Measurements from ENCODE around the gene SPECC1L. TPM values are rescaled to one million over a fixed set of nuclear protein-coding genes. Genes with fewer than 3 reads are reported as not detected.

The SPECC1L gene
- total and polyA plus RNA-seq, 9 donors = 20.4 to 30.4 (median 26.0) TPM

DNA sequence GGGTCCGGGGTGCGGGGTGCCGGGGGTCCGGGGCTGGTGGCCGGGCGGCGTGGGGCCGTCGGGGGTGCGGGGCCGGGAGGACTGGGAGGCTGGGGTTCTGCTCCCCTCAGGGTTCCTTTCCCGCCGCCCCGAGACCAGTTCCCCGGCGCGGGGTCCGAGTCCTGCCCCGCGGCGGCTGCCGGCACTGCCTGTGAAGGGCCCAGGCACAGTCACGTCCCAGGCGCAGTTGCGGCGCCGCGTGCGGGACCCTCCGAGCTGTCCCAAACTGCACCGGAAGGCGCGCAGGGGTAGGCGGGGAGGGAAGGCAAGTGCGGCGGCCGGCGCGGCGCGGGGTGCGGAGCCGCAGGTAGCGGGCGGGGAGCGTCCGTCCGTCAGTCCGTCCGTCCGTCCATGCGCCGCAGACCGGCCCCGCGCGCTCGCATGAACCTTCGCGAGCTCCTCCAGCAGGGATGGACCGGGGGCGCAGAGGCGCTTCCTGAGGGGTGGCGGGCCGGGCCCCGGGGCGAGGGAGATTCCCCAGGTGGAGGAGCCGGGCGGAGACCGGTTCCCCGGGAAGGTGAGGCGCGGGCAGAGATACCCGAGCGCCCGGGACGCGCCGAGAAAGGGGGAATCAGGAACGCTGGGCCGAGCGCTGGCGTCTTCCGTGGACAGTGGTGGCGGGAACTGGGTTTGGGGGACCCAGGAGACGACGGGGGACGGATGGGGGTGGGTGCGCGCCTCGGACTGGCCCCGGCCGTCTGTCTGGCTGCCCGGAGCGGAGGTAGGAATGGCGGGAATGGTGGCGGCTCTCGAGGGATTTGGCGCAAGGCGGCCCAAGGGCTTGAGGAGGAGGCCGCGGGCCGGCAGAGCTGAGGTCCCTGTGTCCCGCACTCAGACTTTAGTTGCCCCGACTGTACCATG is 153.6 kb downstream of the SPECC1L start:
- DNase-seq = no peak

DNA sequence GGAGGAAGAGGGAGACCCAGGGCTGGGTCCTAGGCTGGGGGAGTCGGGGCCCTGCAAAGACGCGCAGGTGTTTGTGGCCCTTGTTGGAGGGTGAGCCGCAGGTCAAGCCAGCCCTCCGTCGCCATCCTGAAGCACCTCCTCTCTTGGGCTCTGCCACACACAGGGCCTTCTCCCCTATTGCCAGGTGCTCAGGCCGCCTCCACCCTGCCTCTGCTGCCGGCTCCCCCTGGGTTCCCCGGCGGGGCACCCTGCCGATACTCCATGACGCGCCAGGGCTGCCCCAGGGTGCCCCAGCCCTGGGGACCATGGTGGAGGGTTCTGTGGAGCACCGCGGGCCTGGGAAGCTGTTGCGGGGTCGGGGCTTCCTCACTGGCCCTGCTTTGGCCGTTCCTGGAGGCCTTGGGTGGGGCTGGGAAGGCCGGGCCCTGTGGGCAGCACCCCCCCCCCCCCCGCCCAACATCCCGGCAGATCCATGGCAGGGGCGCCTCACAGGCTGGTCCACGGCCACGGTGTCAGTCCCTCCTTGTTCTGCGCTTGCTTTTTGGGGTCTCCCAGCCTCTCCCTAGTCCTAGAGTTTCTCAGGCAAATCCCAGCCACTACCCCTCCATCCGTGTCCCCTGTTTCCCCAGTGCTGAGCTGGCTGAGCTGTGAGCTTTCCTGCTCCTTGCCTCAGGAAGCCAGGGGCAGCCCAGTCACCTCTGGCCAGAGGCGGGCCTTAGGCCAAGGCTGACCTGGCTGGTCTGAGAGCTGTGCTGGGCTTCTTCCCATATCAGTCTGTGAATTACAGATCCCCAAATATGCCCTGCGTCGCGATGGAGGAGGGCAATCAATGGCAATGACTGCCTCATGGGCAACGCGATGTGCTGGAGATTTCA is 154.5 kb downstream of the SPECC1L start:
- no peaks in the 10 kb centered on the region for H3K9me3 ChIP-seq (replicated peaks; ENCODE audit: control insufficient read depth, low read depth, low read length)
- H3K4me3 ChIP-seq (ENCODE audit: low read length) = peak overlapping the region; percentile 50
- H3K27me3 ChIP-seq (ENCODE audit: control insufficient read depth, insufficient read depth, low read length) = peaks cover 33% of the 10 kb centered on the region
- H3K4me1 ChIP-seq (ENCODE audit: control insufficient read depth, insufficient read depth, low read length) = peaks cover 55% of the 10 kb centered on the region
- H3K36me3 ChIP-seq (ENCODE audit: control insufficient read depth, insufficient read depth, low read length) = no peaks in the 10 kb centered on the region
- H3K27ac ChIP-seq (ENCODE audit: low read length) = no peak overlapping the region
- DNase-seq = no peak
- WGBS (ENCODE audit: insufficient coverage) = 71% methylated on average over 22 of the region's 32 CpGs

More for the DNA sequence above, 153.6 kb downstream of the SPECC1L start:
- no peaks in the 10 kb centered on the region for H3K9me3 ChIP-seq (replicated peaks; ENCODE audit: control insufficient read depth, low read depth, low read length)
- peak overlapping the region; percentile 50 for H3K4me3 ChIP-seq (ENCODE audit: low read length)
- H3K4me1 ChIP-seq (ENCODE audit: control insufficient read depth, insufficient read depth, low read length) = peaks cover 53% of the 10 kb centered on the region
- 2% methylated on average over 105 of the region's 105 CpGs for WGBS (ENCODE audit: insufficient coverage)
- H3K36me3 ChIP-seq (ENCODE audit: control insufficient read depth, insufficient read depth, low read length) = no peaks in the 10 kb centered on the region
- no peak overlapping the region for H3K27ac ChIP-seq (ENCODE audit: low read length)
- H3K27me3 ChIP-seq (ENCODE audit: control insufficient read depth, insufficient read depth, low read length) = peaks cover 33% of the 10 kb centered on the region

DNA sequence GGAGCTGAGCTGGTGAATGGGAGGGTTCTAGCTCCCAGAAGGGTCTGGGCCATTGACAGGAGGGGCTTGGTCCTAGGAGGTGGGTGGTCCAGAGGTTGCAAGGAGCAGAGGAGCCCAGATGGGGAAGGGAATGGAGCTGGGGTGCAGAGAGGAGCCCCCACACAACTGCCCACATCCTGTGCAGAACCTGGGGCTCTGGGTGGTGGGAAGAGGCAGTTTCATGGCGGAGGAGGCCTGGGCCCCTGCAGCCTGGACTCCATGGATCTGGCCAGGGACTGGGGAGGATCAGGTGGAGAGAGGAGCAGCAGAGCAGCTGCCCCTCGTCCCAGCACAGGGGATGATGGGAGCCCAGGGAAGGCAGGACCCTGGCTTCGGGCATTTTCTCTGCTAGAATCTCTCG is 155.8 kb downstream of the SPECC1L start:
- H3K27ac ChIP-seq (ENCODE audit: low read length) = no peak overlapping the region
- no peaks in the 10 kb centered on the region for H3K36me3 ChIP-seq (ENCODE audit: control insufficient read depth, insufficient read depth, low read length)
- H3K27me3 ChIP-seq (ENCODE audit: control insufficient read depth, insufficient read depth, low read length) = peaks cover 33% of the 10 kb centered on the region
- no peak overlapping the region for H3K4me3 ChIP-seq (ENCODE audit: low read length)
- H3K9me3 ChIP-seq (replicated peaks; ENCODE audit: control insufficient read depth, low read depth, low read length) = no peaks in the 10 kb centered on the region
- WGBS (ENCODE audit: insufficient coverage) = 50% methylated on average over 2 of the region's 4 CpGs
- peaks cover 59% of the 10 kb centered on the region for H3K4me1 ChIP-seq (ENCODE audit: control insufficient read depth, insufficient read depth, low read length)
- DNase-seq = no peak

- no peaks in the 10 kb centered on the region for H3K9me3 ChIP-seq (replicated peaks; ENCODE audit: control insufficient read depth, low read depth, low read length)
- no peak for DNase-seq
- 86% methylated on average over 19 of the region's 19 CpGs for WGBS (ENCODE audit: insufficient coverage)
- H3K36me3 ChIP-seq (ENCODE audit: control insufficient read depth, insufficient read depth, low read length) = no peaks in the 10 kb centered on the region
- peaks cover 59% of the 10 kb centered on the region for H3K4me1 ChIP-seq (ENCODE audit: control insufficient read depth, insufficient read depth, low read length)
- no peak overlapping the region for H3K4me3 ChIP-seq (ENCODE audit: low read length)
- peaks cover 31% of the 10 kb centered on the region for H3K27me3 ChIP-seq (ENCODE audit: control insufficient read depth, insufficient read depth, low read length)
- H3K27ac ChIP-seq (ENCODE audit: low read length) = no peak overlapping the region
Measured at GRCh38 chr22:24426851-24427499, 156.3 kb downstream of the SPECC1L start.

- Histone ChIP-seq H3K27me3 (ENCODE audit: control insufficient read depth, insufficient read depth, low read length) (peaks cover 31% of the 10 kb centered on the region), H3K27ac (ENCODE audit: low read length) (no peak within 1 kb of the TSS), H3K4me1 (ENCODE audit: control insufficient read depth, insufficient read depth, low read length) (peaks cover 61% of the 10 kb centered on the region), H3K36me3 (ENCODE audit: control insufficient read depth, insufficient read depth, low read length) (no peaks in the 10 kb centered on the region), H3K9me3 (replicated peaks; ENCODE audit: control insufficient read depth, low read depth, low read length) (no peaks in the 10 kb centered on the region), H3K4me3 (ENCODE audit: low read length) (no peak within 1 kb of the TSS)
- no peak for DNase-seq
- WGBS (ENCODE audit: insufficient coverage) = 69% methylated on average over 18 of the region's 22 CpGs
Measured at GRCh38 chr22:24427500-24428164, 157.0 kb downstream of the SPECC1L start, which contains the start of gene ADORA2A. ADORA2A (plus strand) TSS chr22:24427599; CDS start chr22:24433405, 5,806 bp downstream.

DNA sequence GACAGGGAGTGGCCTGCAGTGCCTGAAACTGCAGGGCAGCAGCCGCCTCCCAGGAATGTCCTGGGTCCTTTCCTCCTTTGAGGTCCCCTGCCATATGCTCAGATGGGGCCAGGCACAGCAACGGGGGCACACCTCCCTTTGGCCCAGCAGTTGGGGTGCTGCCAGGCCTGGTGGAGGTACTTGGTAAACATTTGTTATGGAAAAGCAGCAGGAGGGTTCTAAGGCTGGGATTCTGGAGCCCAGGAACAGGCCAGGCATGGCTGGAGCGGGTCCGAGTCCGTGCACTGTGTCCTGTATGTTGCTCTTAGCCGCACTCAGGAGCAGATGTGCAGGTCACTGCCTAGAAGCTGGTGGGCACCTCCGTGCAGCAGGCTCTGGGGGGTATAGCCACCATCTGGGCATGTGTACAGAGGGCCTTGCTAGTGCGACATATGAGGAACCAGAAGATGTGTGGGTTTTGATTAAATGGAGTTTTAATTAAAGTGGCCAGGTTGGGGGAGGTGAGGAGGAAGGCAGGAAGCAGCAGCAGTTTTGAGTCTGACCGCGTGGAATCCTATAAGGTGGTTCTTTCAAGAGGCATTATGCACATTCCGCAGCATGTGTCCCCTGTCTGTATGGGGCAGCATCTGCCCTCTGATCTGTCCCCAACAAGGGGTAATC is 158.2 kb downstream of the SPECC1L start:
- Histone ChIP-seq H3K27me3 (ENCODE audit: control insufficient read depth, insufficient read depth, low read length) (peaks cover 31% of the 10 kb centered on the region), H3K4me1 (ENCODE audit: control insufficient read depth, insufficient read depth, low read length) (peaks cover 73% of the 10 kb centered on the region), H3K27ac (ENCODE audit: low read length) (peak overlapping the region; percentile 94), H3K9me3 (replicated peaks; ENCODE audit: control insufficient read depth, low read depth, low read length) (no peaks in the 10 kb centered on the region), H3K4me3 (ENCODE audit: low read length) (no peak overlapping the region), H3K36me3 (ENCODE audit: control insufficient read depth, insufficient read depth, low read length) (peaks cover 3% of the 10 kb centered on the region)
- DNase-seq = no peak
- WGBS (ENCODE audit: insufficient coverage) = 47% methylated on average over 7 of the region's 11 CpGs

- H3K36me3 ChIP-seq (ENCODE audit: control insufficient read depth, insufficient read depth, low read length) = peaks cover 3% of the 10 kb centered on the region
- H3K4me3 ChIP-seq (ENCODE audit: low read length) = no peak overlapping the region
- 77% methylated on average over 16 of the region's 22 CpGs for WGBS (ENCODE audit: insufficient coverage)
- H3K27me3 ChIP-seq (ENCODE audit: control insufficient read depth, insufficient read depth, low read length) = peaks cover 23% of the 10 kb centered on the region
- DNase-seq = peak; percentile 78
- no peaks in the 10 kb centered on the region for H3K9me3 ChIP-seq (replicated peaks; ENCODE audit: control insufficient read depth, low read depth, low read length)
- peaks cover 74% of the 10 kb centered on the region for H3K4me1 ChIP-seq (ENCODE audit: control insufficient read depth, insufficient read depth, low read length)
- H3K27ac ChIP-seq (ENCODE audit: low read length) = peak overlapping the region; percentile 94
Measured at GRCh38 chr22:24429411-24430365, 159.1 kb downstream of the SPECC1L start.

DNA sequence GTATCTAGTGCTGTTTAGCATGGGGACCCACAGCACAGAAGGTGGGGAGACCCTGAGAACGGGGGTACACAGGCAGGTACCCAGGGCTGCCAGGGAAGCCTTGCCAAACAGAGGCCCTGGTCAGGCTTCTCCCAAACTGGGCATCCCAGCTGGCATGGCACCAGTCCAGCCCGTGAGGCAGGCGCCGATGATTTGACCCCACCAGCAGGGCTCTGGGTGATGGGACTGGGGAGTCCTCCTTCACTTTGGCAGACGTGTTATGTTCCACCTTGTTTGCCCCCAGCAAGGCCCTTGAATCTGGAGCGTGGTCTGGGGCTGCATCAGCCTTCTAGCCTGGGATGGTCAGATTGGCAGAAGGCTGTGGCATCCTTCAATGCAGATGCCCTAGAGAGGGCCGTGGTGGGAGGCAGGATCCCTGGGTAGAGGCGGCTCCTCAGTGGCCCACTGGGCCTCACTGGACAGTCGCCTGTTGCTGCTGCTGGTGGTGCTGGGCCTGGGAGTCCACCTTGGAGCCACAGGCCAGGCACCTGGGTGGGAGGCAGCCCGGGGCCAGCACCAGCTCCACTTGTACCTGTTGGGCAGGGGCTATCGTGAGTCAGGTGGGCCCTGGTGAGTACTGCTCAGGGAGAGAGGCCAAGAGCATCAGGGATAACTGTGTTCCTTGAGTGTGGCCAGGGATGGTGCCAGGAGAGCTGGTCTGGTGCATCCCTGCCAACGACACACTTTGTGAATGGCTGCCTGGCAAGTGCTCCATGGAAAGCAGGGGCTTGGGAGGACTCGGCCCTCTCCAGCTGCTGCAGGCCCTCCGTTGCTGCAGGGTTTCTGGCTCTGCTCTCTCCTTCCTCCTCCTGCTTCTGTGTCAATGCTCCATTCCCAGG is 160.0 kb downstream of the SPECC1L start:
- H3K27ac ChIP-seq (ENCODE audit: low read length) = peak overlapping the region; percentile 94
- no peaks in the 10 kb centered on the region for H3K9me3 ChIP-seq (replicated peaks; ENCODE audit: control insufficient read depth, low read depth, low read length)
- peak; percentile 72 for DNase-seq
- peaks cover 13% of the 10 kb centered on the region for H3K27me3 ChIP-seq (ENCODE audit: control insufficient read depth, insufficient read depth, low read length)
- H3K36me3 ChIP-seq (ENCODE audit: control insufficient read depth, insufficient read depth, low read length) = peaks cover 3% of the 10 kb centered on the region
- no peak overlapping the region for H3K4me3 ChIP-seq (ENCODE audit: low read length)
- 81% methylated on average over 12 of the region's 14 CpGs for WGBS (ENCODE audit: insufficient coverage)
- H3K4me1 ChIP-seq (ENCODE audit: control insufficient read depth, insufficient read depth, low read length) = peaks cover 80% of the 10 kb centered on the region

All from muscle of leg (tissue), 11 donors.